SK-N-SH treated with all-trans-retinoic acid at 6 μM for 48 hours (cell line): ENCODE measurements around the gene MLXIP.

Experiments
- ATAC-seq: fragments of 200-7000 bp; cut with Tn5 transposase; 3 replicates; pipeline ENCODE4 v1.9.1; 2020; ENCODE audit warnings: mild to moderate bottlenecking, moderate library complexity
- ARNTL ChIP-seq: fragments of 450-650 bp; formaldehyde crosslinking; IDR thresholded peaks from 2 replicates; pipeline ENCODE4 v1.5.0; 2020; ENCODE audit warnings: low read depth, mild to moderate bottlenecking, moderate library complexity, borderline replicate concordance
- BACH2 ChIP-seq: fragments of 250-450 bp; sonication (Bioruptor Pico); IDR thresholded peaks from 2 replicates; pipeline ENCODE4 v1.9.0; 2021; ENCODE audit warnings: mild to moderate bottlenecking, borderline replicate concordance
- CSDC2 ChIP-seq: fragments of 250-450 bp; sonication (Bioruptor Pico); IDR thresholded peaks from 2 replicates; pipeline ENCODE4 v1.5.0; 2020; ENCODE audit warnings: mild to moderate bottlenecking, moderate library complexity
- ESRRG ChIP-seq: fragments of 250-450 bp; sonication (Bioruptor Pico); IDR thresholded peaks from 2 replicates; pipeline ENCODE4 v1.6.1; 2021; ENCODE audit warnings: mild to moderate bottlenecking
- GLIS3 ChIP-seq: fragments of 250-450 bp; sonication (Bioruptor Pico); IDR thresholded peaks from 2 replicates; pipeline ENCODE4 v1.5.0; 2020; ENCODE audit warnings: mild to moderate bottlenecking, moderate library complexity
- ISL1 ChIP-seq: fragments of 250-450 bp; sonication (Bioruptor Pico); IDR thresholded peaks from 2 replicates; pipeline ENCODE4 v2.1.2; 2022; ENCODE audit warnings: mild to moderate bottlenecking, moderate library complexity
- OSR1 ChIP-seq: fragments of 250-450 bp; sonication (Bioruptor Pico); IDR thresholded peaks from 2 replicates; pipeline ENCODE4 v1.8.0; 2022; ENCODE audit warnings: moderate library complexity, mild to moderate bottlenecking, inconsistent platforms
- PATZ1 ChIP-seq: fragments of 250-450 bp; sonication (Bioruptor Pico); IDR thresholded peaks from 2 replicates; pipeline ENCODE4 v1.8.0; 2020; ENCODE audit warnings: mild to moderate bottlenecking, moderate library complexity, borderline replicate concordance
- POU6F1 ChIP-seq: fragments of 250-450 bp; sonication (Bioruptor Pico); IDR thresholded peaks from 2 replicates; pipeline ENCODE4 v1.8.0; 2021; ENCODE audit warnings: low read depth, mild to moderate bottlenecking, moderate library complexity, borderline replicate concordance
- PPARA ChIP-seq: fragments of 250-450 bp; sonication (Bioruptor Pico); IDR thresholded peaks from 2 replicates; pipeline ENCODE4 v1.5.0; 2020; ENCODE audit warnings: mild to moderate bottlenecking, borderline replicate concordance
- RARB ChIP-seq: fragments of 250-450 bp; sonication (Bioruptor Pico); IDR thresholded peaks from 2 replicates; pipeline ENCODE4 v1.8.0; 2021; ENCODE audit warnings: mild to moderate bottlenecking, moderate library complexity
- TCF4 ChIP-seq: fragments of 250-450 bp; sonication (Bioruptor Pico); IDR thresholded peaks from 2 replicates; pipeline ENCODE4 v1.8.0; 2021; ENCODE audit warnings: mild to moderate bottlenecking, moderate library complexity, borderline replicate concordance
- TOX ChIP-seq: fragments of 250-450 bp; sonication (Bioruptor Pico); IDR thresholded peaks from 2 replicates; pipeline ENCODE4 v1.8.0; 2021; ENCODE audit warnings: mild to moderate bottlenecking, moderate library complexity, borderline replicate concordance
- ZC3H10 ChIP-seq: fragments of 250-450 bp; sonication (Bioruptor Pico); IDR thresholded peaks from 2 replicates; pipeline ENCODE4 v1.5.1; 2021; ENCODE audit warnings: mild to moderate bottlenecking, moderate library complexity
- ZFP30 ChIP-seq: fragments of 450-650 bp; formaldehyde crosslinking; IDR thresholded peaks from 2 replicates; pipeline ENCODE4 v1.5.0; 2022; ENCODE audit warnings: mild to moderate bottlenecking, moderate library complexity
- ZNF565 ChIP-seq: fragments of 450-650 bp; formaldehyde crosslinking; conservative IDR thresholded peaks from 2 replicates; pipeline ENCODE4 v1.5.0; 2020; ENCODE audit warnings: low read depth, mild to moderate bottlenecking, moderate library complexity
- TF ChIP-seq, protein P1 (sequence below): fragments of 250-450 bp; sonication (Bioruptor Pico); IDR thresholded peaks from 2 replicates; pipeline ENCODE4 v1.5.1; 2020; ENCODE audit warnings: low read depth, mild to moderate bottlenecking, moderate library complexity
- TF ChIP-seq, protein P2 (sequence below): fragments of 250-450 bp; sonication (Bioruptor Pico); IDR thresholded peaks from 2 replicates; pipeline ENCODE4 v1.5.0; 2020; ENCODE audit warnings: mild to moderate bottlenecking, moderate library complexity
- TF ChIP-seq, protein P3 (sequence below): fragments of 250-450 bp; sonication (Bioruptor Pico); IDR thresholded peaks from 2 replicates; pipeline ENCODE4 v1.5.1; 2021; ENCODE audit warnings: mild to moderate bottlenecking, moderate library complexity

The MLXIP gene

DNA sequence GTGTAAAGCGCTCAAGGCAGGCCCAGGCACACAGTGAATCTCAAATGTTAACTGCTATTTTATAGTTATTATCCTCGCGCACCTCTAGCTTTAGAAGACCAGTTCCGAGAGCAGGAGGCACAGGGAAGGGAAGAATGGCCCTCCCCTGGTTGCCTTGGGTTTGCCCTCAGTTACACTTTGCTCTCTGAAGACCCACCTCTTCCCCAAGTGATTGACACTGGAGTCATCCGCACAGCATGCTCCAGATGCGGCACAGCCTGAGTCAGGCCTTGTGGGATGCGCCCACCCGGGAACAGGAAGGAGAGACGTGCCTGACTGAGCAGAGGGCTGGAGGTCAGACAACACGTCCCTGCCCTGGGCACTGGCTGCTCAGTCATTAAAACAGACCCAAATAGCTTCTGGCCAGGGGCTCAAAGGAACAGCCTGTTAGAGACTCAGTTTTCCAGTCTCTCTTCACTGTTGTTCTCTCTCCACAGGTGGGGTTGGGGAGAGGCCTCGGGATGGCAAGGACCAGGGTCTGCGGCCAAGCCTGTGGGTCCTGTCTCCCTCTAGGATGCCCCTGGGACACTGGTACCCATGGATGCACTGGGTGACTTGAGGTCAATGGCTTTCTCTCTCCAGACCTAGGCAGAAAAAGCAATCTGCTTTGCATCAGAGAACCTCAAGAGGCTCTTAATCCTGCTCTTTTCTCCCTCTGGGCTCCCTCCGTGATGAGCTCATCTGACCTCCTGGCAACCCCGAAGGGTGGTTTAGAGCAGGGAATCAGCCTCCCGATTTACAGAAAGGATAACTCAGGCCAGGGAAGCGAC lies 13.6 kb upstream of the MLXIP start:
- TF ChIP-seq TCF4 (CRISPR knock-in tag) (no peak), ARNTL (no peak), TOX (CRISPR knock-in tag) (no peak), CSDC2 (CRISPR knock-in tag) (no peak), ISL1 (peak; percentile 66), ZFP30 (CRISPR knock-in tag) (no peak), ZC3H10 (CRISPR knock-in tag) (no peak), ESRRG (CRISPR knock-in tag) (no peak), RARB (CRISPR knock-in tag) (no peak), ZNF565 (no peak; the same call in 1 of the 2 replicates)
- TF ChIP-seq, protein P1, sequence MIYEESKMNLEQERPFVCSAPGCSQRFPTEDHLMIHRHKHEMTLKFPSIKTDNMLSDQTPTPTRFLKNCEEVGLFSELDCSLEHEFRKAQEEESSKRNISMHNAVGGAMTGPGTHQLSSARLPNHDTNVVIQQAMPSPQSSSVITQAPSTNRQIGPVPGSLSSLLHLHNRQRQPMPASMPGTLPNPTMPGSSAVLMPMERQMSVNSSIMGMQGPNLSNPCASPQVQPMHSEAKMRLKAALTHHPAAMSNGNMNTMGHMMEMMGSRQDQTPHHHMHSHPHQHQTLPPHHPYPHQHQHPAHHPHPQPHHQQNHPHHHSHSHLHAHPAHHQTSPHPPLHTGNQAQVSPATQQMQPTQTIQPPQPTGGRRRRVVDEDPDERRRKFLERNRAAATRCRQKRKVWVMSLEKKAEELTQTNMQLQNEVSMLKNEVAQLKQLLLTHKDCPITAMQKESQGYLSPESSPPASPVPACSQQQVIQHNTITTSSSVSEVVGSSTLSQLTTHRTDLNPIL (CRISPR knock-in tag): peak; percentile 69; the same call in 1 of the 2 replicates
- ATAC-seq: peak; percentile 69

GRCh38 chr12:122067548-122067947 lies 11.0 kb upstream of the MLXIP start:
- TF ChIP-seq OSR1 (CRISPR knock-in tag) (no peak), BACH2 (CRISPR knock-in tag) (no peak), PATZ1 (no peak), ISL1 (no peak), TOX (CRISPR knock-in tag) (no peak)
- ATAC-seq: no peak

- TF ChIP-seq PPARA (CRISPR knock-in tag): no peak
- no peak for TF ChIP-seq TOX (CRISPR knock-in tag)
- TF ChIP-seq, protein P2, sequence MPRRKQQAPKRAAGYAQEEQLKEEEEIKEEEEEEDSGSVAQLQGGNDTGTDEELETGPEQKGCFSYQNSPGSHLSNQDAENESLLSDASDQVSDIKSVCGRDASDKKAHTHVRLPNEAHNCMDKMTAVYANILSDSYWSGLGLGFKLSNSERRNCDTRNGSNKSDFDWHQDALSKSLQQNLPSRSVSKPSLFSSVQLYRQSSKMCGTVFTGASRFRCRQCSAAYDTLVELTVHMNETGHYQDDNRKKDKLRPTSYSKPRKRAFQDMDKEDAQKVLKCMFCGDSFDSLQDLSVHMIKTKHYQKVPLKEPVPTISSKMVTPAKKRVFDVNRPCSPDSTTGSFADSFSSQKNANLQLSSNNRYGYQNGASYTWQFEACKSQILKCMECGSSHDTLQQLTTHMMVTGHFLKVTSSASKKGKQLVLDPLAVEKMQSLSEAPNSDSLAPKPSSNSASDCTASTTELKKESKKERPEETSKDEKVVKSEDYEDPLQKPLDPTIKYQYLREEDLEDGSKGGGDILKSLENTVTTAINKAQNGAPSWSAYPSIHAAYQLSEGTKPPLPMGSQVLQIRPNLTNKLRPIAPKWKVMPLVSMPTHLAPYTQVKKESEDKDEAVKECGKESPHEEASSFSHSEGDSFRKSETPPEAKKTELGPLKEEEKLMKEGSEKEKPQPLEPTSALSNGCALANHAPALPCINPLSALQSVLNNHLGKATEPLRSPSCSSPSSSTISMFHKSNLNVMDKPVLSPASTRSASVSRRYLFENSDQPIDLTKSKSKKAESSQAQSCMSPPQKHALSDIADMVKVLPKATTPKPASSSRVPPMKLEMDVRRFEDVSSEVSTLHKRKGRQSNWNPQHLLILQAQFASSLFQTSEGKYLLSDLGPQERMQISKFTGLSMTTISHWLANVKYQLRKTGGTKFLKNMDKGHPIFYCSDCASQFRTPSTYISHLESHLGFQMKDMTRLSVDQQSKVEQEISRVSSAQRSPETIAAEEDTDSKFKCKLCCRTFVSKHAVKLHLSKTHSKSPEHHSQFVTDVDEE (CRISPR knock-in tag): no peak
- TF ChIP-seq GLIS3: no peak
- no peak for TF ChIP-seq PATZ1
- no peak for TF ChIP-seq OSR1 (CRISPR knock-in tag)
- TF ChIP-seq ARNTL: no peak
- no peak for TF ChIP-seq ISL1
- TF ChIP-seq BACH2 (CRISPR knock-in tag): no peak
- TF ChIP-seq, protein P3, sequence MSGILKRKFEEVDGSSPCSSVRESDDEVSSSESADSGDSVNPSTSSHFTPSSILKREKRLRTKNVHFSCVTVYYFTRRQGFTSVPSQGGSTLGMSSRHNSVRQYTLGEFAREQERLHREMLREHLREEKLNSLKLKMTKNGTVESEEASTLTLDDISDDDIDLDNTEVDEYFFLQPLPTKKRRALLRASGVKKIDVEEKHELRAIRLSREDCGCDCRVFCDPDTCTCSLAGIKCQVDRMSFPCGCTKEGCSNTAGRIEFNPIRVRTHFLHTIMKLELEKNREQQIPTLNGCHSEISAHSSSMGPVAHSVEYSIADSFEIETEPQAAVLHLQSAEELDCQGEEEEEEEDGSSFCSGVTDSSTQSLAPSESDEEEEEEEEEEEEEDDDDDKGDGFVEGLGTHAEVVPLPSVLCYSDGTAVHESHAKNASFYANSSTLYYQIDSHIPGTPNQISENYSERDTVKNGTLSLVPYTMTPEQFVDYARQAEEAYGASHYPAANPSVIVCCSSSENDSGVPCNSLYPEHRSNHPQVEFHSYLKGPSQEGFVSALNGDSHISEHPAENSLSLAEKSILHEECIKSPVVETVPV: no peak
- TF ChIP-seq POU6F1 (CRISPR knock-in tag): no peak
- no peak for TF ChIP-seq RARB (CRISPR knock-in tag)
- no peak for TF ChIP-seq ZC3H10 (CRISPR knock-in tag)
- no peak for TF ChIP-seq ESRRG (CRISPR knock-in tag)
- no peak for ATAC-seq
Measured at GRCh38 chr12:122067966-122068365, 10.6 kb upstream of the MLXIP start.
